ENCODE results near the gene MUC6.

The MUC6 gene

GRCh38 chr11:1034001-1034400, 2.5 kb downstream of the MUC6 start:
- no peak for DNase-seq

GRCh38 chr11:1033016-1033798, 3.3 kb downstream of the MUC6 start:
- DNase-seq = no peak

GRCh38 chr11:1032310-1032891, 4.1 kb downstream of the MUC6 start:
- DNase-seq = no peak

GRCh38 chr11:1031121-1031899, 5.2 kb downstream of the MUC6 start:
- DNase-seq = no peak

GRCh38 chr11:1030556-1030955, 6.0 kb downstream of the MUC6 start:
- no peak for DNase-seq

GRCh38 chr11:1030086-1030485, 6.4 kb downstream of the MUC6 start:
- no peak for DNase-seq

GRCh38 chr11:1029654-1030053, 6.9 kb downstream of the MUC6 start:
- no peak for DNase-seq

- no peak for DNase-seq
Observed at GRCh38 chr11:1029051-1029450, 7.5 kb downstream of the MUC6 start.

- no peak for DNase-seq
Observed at GRCh38 chr11:1028616-1029015, 7.9 kb downstream of the MUC6 start.

GRCh38 chr11:1028291-1028540, 8.3 kb downstream of the MUC6 start:
- DNase-seq = no peak

- no peak for DNase-seq
Observed at GRCh38 chr11:1027483-1028290, 8.8 kb downstream of the MUC6 start.

- no peak for DNase-seq
Observed at GRCh38 chr11:1026641-1027482, 9.7 kb downstream of the MUC6 start.

GRCh38 chr11:1026163-1026450, 10.4 kb downstream of the MUC6 start:
- DNase-seq = no peak

- no peak for DNase-seq
Observed at GRCh38 chr11:1025410-1026162, 10.9 kb downstream of the MUC6 start.

GRCh38 chr11:1024597-1025409, 11.7 kb downstream of the MUC6 start:
- no peak for DNase-seq

GRCh38 chr11:1023811-1024596, 12.5 kb downstream of the MUC6 start:
- no peak for DNase-seq

GRCh38 chr11:1022908-1023810, 13.4 kb downstream of the MUC6 start:
- no peak for DNase-seq

GRCh38 chr11:1022411-1022810, 14.1 kb downstream of the MUC6 start:
- DNase-seq = no peak
